ENCODE measurements around the gene SERTAD4. TPM values are rescaled to one million over a fixed set of nuclear protein-coding genes. Genes with fewer than 3 reads are reported as not detected.

Gene SERTAD4
- total RNA-seq, 4 donors from 2014 or later = 2.9 to 3.3 (median 3.0) TPM

GRCh38 chr1:210236386-210236839 lies 3.8 kb downstream of the SERTAD4 start:
- no peaks in the 10 kb centered on the region for H3K27me3 ChIP-seq
- ATAC-seq = no peak
- no peaks in the 10 kb centered on the region for H3K9me3 ChIP-seq
- peaks cover 15 to 98% (median 30%) of the 10 kb centered on the region in 3 donors for H3K4me1 ChIP-seq
- 39 to 54% methylated on average over 4 of the region's 4 CpGs for WGBS, 2 donors (ENCODE audit: low coverage in 1 of 2)
- H3K4me3 ChIP-seq = no peak overlapping the region
- H3K36me3 ChIP-seq = no peaks in the 10 kb centered on the region
- TF ChIP-seq POLR2A (IDR thresholded peaks at IDR 0.05) (no peak), POLR2AphosphoS5 (IDR thresholded peaks at IDR 0.05) (no peak), EP300 (IDR thresholded peaks at IDR 0.05) (no peak), CTCF (IDR thresholded peaks at IDR 0.05) (no peak)
- H3K27ac ChIP-seq = peak overlapping the region; percentile 41 to 91 (median 85)

- Histone ChIP-seq H3K27ac (peak overlapping the region; percentile 48 to 91 (median 85)), H3K4me1 (peaks cover 15 to 93% (median 30%) of the 10 kb centered on the region in 3 donors), H3K4me3 (no peak overlapping the region), H3K36me3 (no peaks in the 10 kb centered on the region), H3K27me3 (no peaks in the 10 kb centered on the region), H3K9me3 (no peaks in the 10 kb centered on the region)
- TF ChIP-seq POLR2A (IDR thresholded peaks at IDR 0.05) (no peak), POLR2AphosphoS5 (IDR thresholded peaks at IDR 0.05) (peak; percentile 88)
- ATAC-seq = peak; percentile 81
- WGBS, 2 donors (ENCODE audit: low coverage in 1 of 2) = 0 to 27% methylated on average over 3 to 6 of the region's 10 CpGs
These were observed 4.3 kb downstream of the SERTAD4 start for GRCh38 chr1:210236840-210237409.

GRCh38 chr1:210237479-210237878 lies 4.9 kb downstream of the SERTAD4 start:
- Histone ChIP-seq H3K4me1 (peaks cover 15 to 88% (median 30%) of the 10 kb centered on the region in 3 donors), H3K36me3 (no peaks in the 10 kb centered on the region), H3K27ac (peak overlapping the region; percentile 48 to 91 (median 85)), H3K27me3 (no peaks in the 10 kb centered on the region), H3K4me3 (no peak overlapping the region), H3K9me3 (no peaks in the 10 kb centered on the region)
- WGBS, 2 donors (ENCODE audit: low coverage in 1 of 2) = 22 to 25% methylated on average over 5 of the region's 5 CpGs
- no peak for ATAC-seq
- TF ChIP-seq CTCF (IDR thresholded peaks at IDR 0.05) (no peak), POLR2AphosphoS5 (IDR thresholded peaks at IDR 0.05) (no peak), POLR2A (IDR thresholded peaks at IDR 0.05) (no peak), EP300 (IDR thresholded peaks at IDR 0.05) (no peak)

- peaks cover 15 to 83% (median 30%) of the 10 kb centered on the region in 3 donors for H3K4me1 ChIP-seq
- TF ChIP-seq EP300 (IDR thresholded peaks at IDR 0.05) (no peak), CTCF (IDR thresholded peaks at IDR 0.05) (no peak), POLR2A (IDR thresholded peaks at IDR 0.05) (no peak), POLR2AphosphoS5 (IDR thresholded peaks at IDR 0.05) (no peak)
- H3K27me3 ChIP-seq = no peaks in the 10 kb centered on the region
- H3K4me3 ChIP-seq = no peak overlapping the region
- ATAC-seq = no peak
- WGBS, 2 donors (ENCODE audit: low coverage in 1 of 2) = 38 to 50% methylated on average over 1 to 4 of the region's 8 CpGs
- no peaks in the 10 kb centered on the region for H3K9me3 ChIP-seq
- peak overlapping the region in 3 of 4 donors; percentile 84 to 91 (median 86) for H3K27ac ChIP-seq
- H3K36me3 ChIP-seq = no peaks in the 10 kb centered on the region
These were observed 5.4 kb downstream of the SERTAD4 start for GRCh38 chr1:210237981-210238380.

GRCh38 chr1:210239349-210240111 lies 6.9 kb downstream of the SERTAD4 start:
- Histone ChIP-seq H3K27ac (peak overlapping the region in 3 of 4 donors; percentile 11 to 91 (median 45)), H3K9me3 (no peaks in the 10 kb centered on the region), H3K4me3 (no peak overlapping the region), H3K4me1 (peaks cover 15 to 67% (median 23%) of the 10 kb centered on the region in 3 donors), H3K27me3 (no peaks in the 10 kb centered on the region), H3K36me3 (no peaks in the 10 kb centered on the region)
- TF ChIP-seq EP300 (IDR thresholded peaks at IDR 0.05) (no peak), CTCF (IDR thresholded peaks at IDR 0.05) (peak; percentile 44 to 68 (median 58)), POLR2AphosphoS5 (IDR thresholded peaks at IDR 0.05) (peak; percentile 65), POLR2A (IDR thresholded peaks at IDR 0.05) (no peak)
- ATAC-seq = peak; percentile 67
- WGBS, 2 donors (ENCODE audit: low coverage in 1 of 2) = 12 to 15% methylated on average over 7 of the region's 7 CpGs
